B cell (primary cell): ENCODE results near the gene ARHGEF37.
"Not testable (repeated sequence)": the region's sequence is repeated elsewhere in the genome, so short reads cannot be mapped to it uniquely, and the experiment has no call there.

Source experiments
- CTCF ChIP-seq: fragments of 200-600 bp; IDR thresholded peaks from one replicate; pipeline ENCODE4 v1.8.0; 2022; ENCODE audit warnings: antibody characterized with exemption, mild to moderate bottlenecking
- EZH2 ChIP-seq: IDR thresholded peaks from 2 replicates; pipeline ENCODE4 v1.6.1; 2012; ENCODE audit warnings: borderline replicate concordance, low read depth, mild to moderate bottlenecking, moderate library complexity, low read length; ENCODE audit not compliant: insufficient read depth, poor library complexity, severe bottlenecking

GRCh38 chr5:149598234-149598633 is 16.9 kb downstream of the ARHGEF37 start:
- not testable (repeated sequence) for TF ChIP-seq CTCF, EZH2
